22Rv1 (cell line): Measurements from ENCODE around the gene RTF2.

ENCODE experiments used
- H3K27ac ChIP-seq: fragments of 450-650 bp; 2 replicates; pipeline ENCODE4 v1.5.1; 2017
- ZFX ChIP-seq: fragments of 450-650 bp; IDR thresholded peaks from 2 replicates; pipeline ENCODE4 v1.6.1; 2017; ENCODE audit warnings: antibody characterized with exemption, borderline replicate concordance
- TF ChIP-seq, protein P1 (sequence below): fragments of 450-650 bp; IDR thresholded peaks from 2 replicates; pipeline ENCODE4 v1.5.1; 2017; ENCODE audit warnings: mild to moderate bottlenecking

RTF2 gene

GRCh38 chr20:56423886-56424285 lies 44.5 kb upstream of the RTF2 start:
- no peak overlapping the region for H3K27ac ChIP-seq
- TF ChIP-seq, protein P1, sequence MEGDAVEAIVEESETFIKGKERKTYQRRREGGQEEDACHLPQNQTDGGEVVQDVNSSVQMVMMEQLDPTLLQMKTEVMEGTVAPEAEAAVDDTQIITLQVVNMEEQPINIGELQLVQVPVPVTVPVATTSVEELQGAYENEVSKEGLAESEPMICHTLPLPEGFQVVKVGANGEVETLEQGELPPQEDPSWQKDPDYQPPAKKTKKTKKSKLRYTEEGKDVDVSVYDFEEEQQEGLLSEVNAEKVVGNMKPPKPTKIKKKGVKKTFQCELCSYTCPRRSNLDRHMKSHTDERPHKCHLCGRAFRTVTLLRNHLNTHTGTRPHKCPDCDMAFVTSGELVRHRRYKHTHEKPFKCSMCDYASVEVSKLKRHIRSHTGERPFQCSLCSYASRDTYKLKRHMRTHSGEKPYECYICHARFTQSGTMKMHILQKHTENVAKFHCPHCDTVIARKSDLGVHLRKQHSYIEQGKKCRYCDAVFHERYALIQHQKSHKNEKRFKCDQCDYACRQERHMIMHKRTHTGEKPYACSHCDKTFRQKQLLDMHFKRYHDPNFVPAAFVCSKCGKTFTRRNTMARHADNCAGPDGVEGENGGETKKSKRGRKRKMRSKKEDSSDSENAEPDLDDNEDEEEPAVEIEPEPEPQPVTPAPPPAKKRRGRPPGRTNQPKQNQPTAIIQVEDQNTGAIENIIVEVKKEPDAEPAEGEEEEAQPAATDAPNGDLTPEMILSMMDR: no peak
- TF ChIP-seq ZFX: no peak

- no peak overlapping the region for H3K27ac ChIP-seq
- no peak for TF ChIP-seq ZFX
- TF ChIP-seq, protein P1: no peak
Observed at GRCh38 chr20:56424931-56425330, 43.5 kb upstream of the RTF2 start.

DNA sequence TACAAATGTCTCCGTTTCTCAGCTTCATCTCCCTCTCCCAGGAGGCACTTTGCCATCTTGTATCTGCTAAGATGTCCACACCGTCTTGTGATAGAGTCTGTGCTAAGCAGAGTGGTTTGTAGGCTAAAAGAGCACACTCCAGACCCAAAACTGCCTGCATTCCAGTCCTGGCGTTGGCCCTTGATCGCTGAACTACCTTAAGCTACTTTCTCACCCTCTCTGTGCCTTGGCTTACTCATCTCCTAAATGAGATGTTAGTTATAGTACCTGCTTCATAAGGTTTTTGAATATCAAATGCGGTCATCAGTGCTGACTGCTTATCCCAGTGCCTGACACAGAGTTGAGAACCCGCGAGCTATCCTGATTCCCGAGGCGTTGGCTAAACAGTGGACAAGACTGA lies 42.4 kb upstream of the RTF2 start:
- TF ChIP-seq, protein P1: no peak
- TF ChIP-seq ZFX: no peak
- H3K27ac ChIP-seq: no peak overlapping the region

DNA sequence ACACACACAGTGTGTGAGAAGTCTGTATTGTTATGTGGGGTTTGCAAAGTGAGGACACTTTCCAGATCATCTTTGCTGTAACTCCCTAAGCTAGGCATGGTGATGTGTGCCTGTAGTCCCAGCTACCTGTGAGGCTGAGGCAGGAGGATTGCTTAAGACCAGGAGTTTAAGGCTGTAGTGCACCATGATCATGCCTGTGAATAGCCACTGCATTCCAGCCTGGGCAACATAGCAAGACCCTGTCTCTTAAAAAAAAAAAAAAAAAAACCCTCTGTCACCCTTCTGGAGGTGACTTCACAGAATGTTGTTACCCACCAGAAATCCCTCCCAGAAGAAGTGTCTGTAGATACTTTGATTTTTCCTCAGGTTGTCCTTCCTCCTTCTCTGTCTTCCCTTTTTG lies 41.5 kb upstream of the RTF2 start:
- TF ChIP-seq ZFX: no peak
- TF ChIP-seq, protein P1: no peak
- H3K27ac ChIP-seq: no peak overlapping the region

GRCh38 chr20:56427797-56428196 lies 40.6 kb upstream of the RTF2 start:
- H3K27ac ChIP-seq: no peak overlapping the region
- TF ChIP-seq ZFX: no peak
- TF ChIP-seq, protein P1: no peak

DNA sequence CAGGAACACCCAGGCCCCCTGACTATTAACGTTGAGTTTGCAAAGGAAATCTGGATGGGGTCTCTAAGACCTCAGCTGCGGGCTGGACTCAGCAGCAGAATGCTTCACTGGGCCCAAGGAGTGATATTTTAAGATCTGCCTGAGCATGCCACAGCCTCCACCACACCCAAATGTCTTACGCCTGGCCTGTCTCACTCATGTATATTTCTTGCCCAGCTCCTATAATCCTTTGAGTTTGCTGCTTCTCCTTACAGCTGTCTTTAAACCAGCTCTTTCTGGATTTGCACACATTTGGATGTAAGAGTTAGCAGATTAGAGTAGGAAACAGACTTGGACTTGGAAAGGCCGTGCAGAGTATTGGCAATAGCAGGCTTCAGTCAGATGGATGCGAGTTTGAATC lies 40.0 kb upstream of the RTF2 start:
- H3K27ac ChIP-seq: no peak overlapping the region
- TF ChIP-seq, protein P1: no peak
- TF ChIP-seq ZFX: no peak

- TF ChIP-seq, protein P1: no peak
- TF ChIP-seq ZFX: no peak
- H3K27ac ChIP-seq: no peak overlapping the region
Observed at GRCh38 chr20:56428881-56429280, 39.5 kb upstream of the RTF2 start.
